ENCODE results near the gene DEFB132.

DNA sequence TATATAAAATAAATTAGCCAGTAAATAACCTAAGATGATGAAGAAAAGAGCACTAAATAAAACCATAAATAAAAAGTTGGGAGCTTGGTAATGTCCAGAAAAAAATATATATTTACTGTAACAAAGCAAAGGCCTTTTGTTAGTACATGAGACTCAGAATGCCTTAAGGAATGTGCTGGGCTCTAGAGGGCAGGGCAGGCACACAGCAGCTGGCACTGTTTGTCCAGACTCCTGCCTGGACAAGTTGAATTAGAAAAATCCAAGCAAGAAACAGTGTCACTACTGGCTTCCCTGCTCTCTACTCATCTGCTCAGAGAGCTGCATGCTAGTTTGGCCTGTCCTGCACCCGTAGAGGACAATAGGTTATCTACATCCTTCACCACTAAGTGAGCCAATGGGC, 21.6 kb upstream of the DEFB132 start:
- TF ChIP-seq, protein P1, sequence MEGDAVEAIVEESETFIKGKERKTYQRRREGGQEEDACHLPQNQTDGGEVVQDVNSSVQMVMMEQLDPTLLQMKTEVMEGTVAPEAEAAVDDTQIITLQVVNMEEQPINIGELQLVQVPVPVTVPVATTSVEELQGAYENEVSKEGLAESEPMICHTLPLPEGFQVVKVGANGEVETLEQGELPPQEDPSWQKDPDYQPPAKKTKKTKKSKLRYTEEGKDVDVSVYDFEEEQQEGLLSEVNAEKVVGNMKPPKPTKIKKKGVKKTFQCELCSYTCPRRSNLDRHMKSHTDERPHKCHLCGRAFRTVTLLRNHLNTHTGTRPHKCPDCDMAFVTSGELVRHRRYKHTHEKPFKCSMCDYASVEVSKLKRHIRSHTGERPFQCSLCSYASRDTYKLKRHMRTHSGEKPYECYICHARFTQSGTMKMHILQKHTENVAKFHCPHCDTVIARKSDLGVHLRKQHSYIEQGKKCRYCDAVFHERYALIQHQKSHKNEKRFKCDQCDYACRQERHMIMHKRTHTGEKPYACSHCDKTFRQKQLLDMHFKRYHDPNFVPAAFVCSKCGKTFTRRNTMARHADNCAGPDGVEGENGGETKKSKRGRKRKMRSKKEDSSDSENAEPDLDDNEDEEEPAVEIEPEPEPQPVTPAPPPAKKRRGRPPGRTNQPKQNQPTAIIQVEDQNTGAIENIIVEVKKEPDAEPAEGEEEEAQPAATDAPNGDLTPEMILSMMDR (IDR thresholded peaks at IDR 0.05; ENCODE audit: insufficient read depth, low read length, poor library complexity, severe bottlenecking), result no peak
- TF ChIP-seq EZH2phosphoT487 (conservative IDR thresholded peaks at IDR 0.05; ENCODE audit: low read length), result no peak

Measured in SU-DHL-6 (cell line).